ENCODE measurements around the gene LTB4R. TPM values are rescaled to one million over a fixed set of nuclear protein-coding genes. Genes with fewer than 3 reads are reported as not detected.
A peak's percentile ranks its signal among the peaks of the same experiment; 100 is the strongest.

The LTB4R gene
- total RNA-seq, 4 donors from 2014 or later: 3.7 to 19.5 (median 5.6) TPM

DNA sequence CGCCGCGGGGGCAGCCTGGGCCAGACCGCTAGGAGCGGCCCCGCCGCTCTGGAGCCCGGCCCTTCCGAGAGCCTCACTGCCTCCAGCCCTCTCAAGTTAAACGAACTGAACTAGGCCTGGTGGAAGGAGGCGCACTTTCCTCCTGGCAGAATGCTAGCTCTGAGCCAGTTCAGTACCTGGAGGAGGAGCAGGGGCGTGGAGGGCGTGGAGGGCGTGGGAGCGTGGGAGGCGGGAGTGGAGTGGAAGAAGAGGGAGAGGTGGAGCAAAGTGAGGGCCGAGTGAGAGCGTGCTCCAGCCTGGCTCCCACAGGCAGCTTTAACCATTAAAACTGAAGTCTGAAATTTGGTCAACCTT lies 5.3 kb downstream of the LTB4R start:
- Histone ChIP-seq H3K4me3 (no peak overlapping the region), H3K27ac (peak overlapping the region in 1 of 2 donors; percentile 34), H3K27me3 (no peaks in the 10 kb centered on the region), H3K4me1 (peaks cover 0 to 10% of the 10 kb centered on the region in 2 donors), H3K9me3 (no peaks in the 10 kb centered on the region), H3K36me3 (no peaks in the 10 kb centered on the region)
- intact Hi-C loops (cut with DNase I; ENCODE audit: low total_unique reads): no loop called here
- TF ChIP-seq POLR2A (IDR thresholded peaks at IDR 0.05): no peak
- TF ChIP-seq, protein P1, sequence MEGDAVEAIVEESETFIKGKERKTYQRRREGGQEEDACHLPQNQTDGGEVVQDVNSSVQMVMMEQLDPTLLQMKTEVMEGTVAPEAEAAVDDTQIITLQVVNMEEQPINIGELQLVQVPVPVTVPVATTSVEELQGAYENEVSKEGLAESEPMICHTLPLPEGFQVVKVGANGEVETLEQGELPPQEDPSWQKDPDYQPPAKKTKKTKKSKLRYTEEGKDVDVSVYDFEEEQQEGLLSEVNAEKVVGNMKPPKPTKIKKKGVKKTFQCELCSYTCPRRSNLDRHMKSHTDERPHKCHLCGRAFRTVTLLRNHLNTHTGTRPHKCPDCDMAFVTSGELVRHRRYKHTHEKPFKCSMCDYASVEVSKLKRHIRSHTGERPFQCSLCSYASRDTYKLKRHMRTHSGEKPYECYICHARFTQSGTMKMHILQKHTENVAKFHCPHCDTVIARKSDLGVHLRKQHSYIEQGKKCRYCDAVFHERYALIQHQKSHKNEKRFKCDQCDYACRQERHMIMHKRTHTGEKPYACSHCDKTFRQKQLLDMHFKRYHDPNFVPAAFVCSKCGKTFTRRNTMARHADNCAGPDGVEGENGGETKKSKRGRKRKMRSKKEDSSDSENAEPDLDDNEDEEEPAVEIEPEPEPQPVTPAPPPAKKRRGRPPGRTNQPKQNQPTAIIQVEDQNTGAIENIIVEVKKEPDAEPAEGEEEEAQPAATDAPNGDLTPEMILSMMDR (IDR thresholded peaks at IDR 0.05): no peak
- no peak for DNase-seq

- no peaks in the 10 kb centered on the region for H3K9me3 ChIP-seq
- intact Hi-C loops (cut with DNase I; ENCODE audit: low total_unique reads): no loop called here
- no peak for DNase-seq
- no peak overlapping the region for H3K27ac ChIP-seq
- H3K36me3 ChIP-seq: no peaks in the 10 kb centered on the region
- no peak overlapping the region for H3K4me3 ChIP-seq
- peaks cover 0 to 10% of the 10 kb centered on the region in 2 donors for H3K4me1 ChIP-seq
- H3K27me3 ChIP-seq: no peaks in the 10 kb centered on the region
- TF ChIP-seq POLR2A (IDR thresholded peaks at IDR 0.05): no peak
- TF ChIP-seq, protein P1 (IDR thresholded peaks at IDR 0.05): no peak
These were observed 6.0 kb downstream of the LTB4R start for GRCh38 chr14:24317141-24317928.

GRCh38 chr14:24321212-24321975 lies 10.1 kb downstream of the LTB4R start:
- intact Hi-C loops (cut with DNase I; ENCODE audit: low total_unique reads): no loop called here
- H3K36me3 ChIP-seq: no peaks in the 10 kb centered on the region
- H3K4me3 ChIP-seq: no peak overlapping the region
- H3K27me3 ChIP-seq: no peaks in the 10 kb centered on the region
- no peak for DNase-seq
- no peak for TF ChIP-seq POLR2A (IDR thresholded peaks at IDR 0.05)
- TF ChIP-seq, protein P1 (IDR thresholded peaks at IDR 0.05): no peak
- H3K4me1 ChIP-seq: peaks cover 0 to 4% of the 10 kb centered on the region in 2 donors
- H3K9me3 ChIP-seq: no peaks in the 10 kb centered on the region
- H3K27ac ChIP-seq: no peak overlapping the region

DNA sequence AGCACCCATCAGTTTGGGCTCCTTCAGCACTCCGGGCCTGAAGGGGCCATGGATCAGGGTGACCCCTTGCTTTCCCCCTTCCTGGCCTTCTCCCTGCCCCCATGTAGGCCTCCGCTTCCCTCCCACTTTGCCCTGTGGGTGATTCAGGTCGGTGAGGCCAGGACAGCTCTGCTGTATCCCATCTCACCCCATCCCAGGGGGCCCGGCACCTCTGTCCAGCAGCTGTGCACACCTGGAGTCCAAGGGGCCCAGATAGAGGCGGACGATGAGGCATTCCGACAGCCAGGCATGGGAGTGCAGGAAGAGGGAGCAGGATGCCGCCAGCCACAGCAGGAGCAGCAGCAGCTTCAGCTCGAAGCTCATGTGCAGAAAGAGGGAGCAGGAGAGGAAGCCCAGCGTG lies 11.4 kb downstream of the LTB4R start:
- Histone ChIP-seq H3K27me3 (no peaks in the 10 kb centered on the region), H3K27ac (no peak overlapping the region), H3K36me3 (no peaks in the 10 kb centered on the region), H3K9me3 (no peaks in the 10 kb centered on the region), H3K4me1 (no peaks in the 10 kb centered on the region), H3K4me3 (no peak overlapping the region)
- no peak for DNase-seq
- intact Hi-C loops (cut with DNase I; ENCODE audit: low total_unique reads): no loop called here
- TF ChIP-seq, protein P1 (IDR thresholded peaks at IDR 0.05): no peak
- TF ChIP-seq POLR2A (IDR thresholded peaks at IDR 0.05): no peak

- no peaks in the 10 kb centered on the region for H3K36me3 ChIP-seq
- no peaks in the 10 kb centered on the region for H3K4me1 ChIP-seq
- no peaks in the 10 kb centered on the region for H3K27me3 ChIP-seq
- no peak overlapping the region for H3K27ac ChIP-seq
- TF ChIP-seq, protein P1 (IDR thresholded peaks at IDR 0.05): no peak
- TF ChIP-seq POLR2A (IDR thresholded peaks at IDR 0.05): no peak
- DNase-seq: no peak
- intact Hi-C loops (cut with DNase I; ENCODE audit: low total_unique reads): no loop called here
- no peak overlapping the region for H3K4me3 ChIP-seq
- no peaks in the 10 kb centered on the region for H3K9me3 ChIP-seq
These were observed 12.0 kb downstream of the LTB4R start for GRCh38 chr14:24323341-24323740.
